Measurements from ENCODE around the gene UNC5B.

The UNC5B gene

GRCh38 chr10:71239946-71240795 is 27.8 kb downstream of the UNC5B start:
- DNase-seq: no peak

DNA sequence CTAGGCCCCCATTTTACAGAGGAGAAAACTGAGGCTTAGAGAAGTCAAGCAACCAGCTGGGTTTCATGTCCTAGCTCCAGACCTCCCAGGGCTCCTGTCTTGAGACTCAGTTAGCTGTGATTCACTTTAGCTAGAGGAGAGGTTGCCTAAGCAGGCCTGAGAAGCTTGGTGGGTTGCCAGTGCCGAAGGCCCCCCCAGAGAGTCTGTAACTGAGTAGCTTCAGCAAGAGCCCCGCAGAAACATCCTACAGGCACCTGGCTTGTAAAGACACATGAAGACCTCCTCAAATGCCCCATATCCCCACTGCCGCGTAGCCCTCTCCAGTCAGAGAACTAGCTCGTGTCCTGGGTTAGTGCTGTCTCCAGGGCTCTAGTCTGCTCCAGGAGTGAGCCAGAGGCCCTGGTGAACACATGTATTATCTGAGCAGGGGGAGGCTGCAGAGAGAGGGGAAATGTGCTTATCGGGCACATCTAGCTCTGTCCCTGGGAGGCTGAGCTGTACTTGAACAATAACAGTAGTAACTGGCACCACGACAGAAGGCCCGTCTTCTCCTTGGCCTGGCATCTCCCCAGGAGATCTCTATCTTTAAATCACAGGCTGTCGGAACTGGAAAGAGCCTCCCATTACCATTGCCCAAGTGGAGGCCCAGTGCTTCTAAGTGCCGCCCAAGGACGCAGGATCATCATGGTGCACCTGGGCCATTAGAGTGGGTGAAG is 28.9 kb downstream of the UNC5B start:
- no peak for DNase-seq

DNA sequence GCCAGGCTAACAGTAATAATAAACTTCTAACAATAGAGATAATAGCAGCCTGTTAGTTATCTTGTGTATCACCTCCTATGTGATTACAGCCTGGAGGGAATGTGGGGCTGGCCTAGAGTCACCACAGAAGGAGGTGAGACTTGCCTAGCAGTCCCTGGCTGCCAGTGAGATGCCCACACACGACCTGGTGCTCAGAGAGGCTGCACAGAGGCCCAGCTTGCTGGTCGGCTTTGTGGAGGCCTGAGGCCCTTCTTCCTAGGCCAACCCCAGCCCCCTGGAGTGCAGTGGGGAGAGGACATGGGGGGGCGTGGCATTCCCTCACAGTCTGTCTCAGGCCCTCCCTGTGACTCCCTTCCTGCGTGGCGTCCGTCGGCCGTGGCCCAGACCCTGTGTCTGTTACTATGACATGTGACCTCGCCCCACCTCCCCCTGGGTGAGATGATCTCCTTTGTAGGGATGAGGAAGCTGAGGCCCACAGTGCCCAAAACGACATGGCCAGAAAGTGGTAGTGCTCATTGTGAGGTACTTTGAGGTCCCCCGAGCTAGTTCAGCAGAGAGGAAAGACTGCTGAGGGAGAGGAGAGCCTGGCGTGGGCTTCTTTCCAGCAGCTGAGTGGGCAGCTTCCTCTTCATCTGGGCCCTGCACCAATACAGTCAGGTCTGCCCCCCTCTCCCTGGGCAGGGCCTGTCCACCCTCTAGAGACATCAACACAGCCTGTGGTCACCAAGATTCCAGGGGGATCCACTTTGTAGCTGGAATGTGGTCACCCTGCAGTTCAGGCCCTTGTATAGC is 29.7 kb downstream of the UNC5B start:
- peak; percentile 21 for DNase-seq

DNA sequence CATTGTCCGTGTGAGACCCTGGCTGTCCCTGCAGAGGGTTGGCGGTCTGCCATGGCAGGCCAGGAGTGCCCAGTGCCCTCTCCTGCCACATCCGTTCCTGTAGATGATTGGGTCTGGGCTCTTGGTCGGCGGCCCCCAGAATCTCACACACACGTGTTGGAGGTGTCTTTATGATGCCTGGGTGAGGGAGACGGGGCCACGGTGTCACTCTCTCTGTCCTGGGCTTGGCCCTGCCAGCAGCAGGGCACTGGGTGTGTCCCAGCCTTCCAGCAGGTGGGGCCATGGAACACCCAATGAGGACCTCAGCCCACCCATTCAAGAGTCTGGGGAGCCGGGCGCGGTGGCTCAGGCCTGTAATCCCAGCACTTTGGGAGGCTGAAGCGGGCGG is 30.2 kb downstream of the UNC5B start:
- no peak for DNase-seq

GRCh38 chr10:71243756-71244395 is 31.5 kb downstream of the UNC5B start:
- peak; percentile 62 for DNase-seq

DNA sequence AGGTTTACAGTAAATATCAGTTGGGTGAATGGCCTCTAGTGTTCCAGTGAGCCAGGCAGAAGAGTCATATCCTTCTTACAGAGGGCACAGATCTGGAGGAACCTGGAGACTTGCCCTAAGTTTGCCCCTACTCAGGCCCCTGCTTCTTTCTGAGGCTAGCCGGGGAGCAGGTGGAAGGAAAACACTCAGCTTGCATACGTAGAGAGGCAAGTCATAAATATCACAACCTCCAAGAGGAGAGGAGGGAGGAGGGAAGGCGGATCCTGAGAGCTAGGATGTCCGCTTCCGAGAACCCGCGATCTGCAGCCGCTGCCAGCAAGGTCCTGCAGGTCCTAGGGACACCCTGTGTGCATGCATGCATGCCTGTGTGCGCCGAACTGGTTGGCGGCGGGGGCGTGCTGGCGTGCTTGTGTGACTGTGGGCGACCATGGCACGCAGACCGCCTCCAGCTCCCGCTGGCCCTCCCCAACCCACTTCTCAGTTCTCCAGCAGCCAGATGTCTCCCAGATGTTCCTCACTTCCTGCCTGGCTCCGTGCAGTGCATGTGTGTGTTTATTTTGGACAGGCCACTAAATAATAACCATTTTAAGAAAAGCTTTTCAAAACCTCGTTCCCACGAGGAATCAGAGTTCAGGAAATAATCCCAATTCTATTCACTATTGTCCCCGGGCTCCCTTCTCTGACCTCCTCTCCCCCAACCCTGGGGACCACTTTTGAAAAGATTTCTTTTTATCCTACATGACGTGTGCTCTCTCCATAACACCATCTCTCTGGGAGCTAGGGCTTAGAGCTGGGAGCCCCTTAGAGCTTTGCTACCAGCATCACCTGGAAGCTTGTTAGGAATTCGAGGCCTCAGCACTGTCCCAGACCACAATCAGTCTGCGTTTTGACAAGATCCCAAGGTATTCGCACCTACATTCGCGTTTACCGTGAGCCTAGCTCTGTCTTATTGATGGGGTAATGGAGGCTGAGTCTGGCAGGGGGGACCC is 32.4 kb downstream of the UNC5B start:
- DNase-seq: peak; percentile 33

DNA sequence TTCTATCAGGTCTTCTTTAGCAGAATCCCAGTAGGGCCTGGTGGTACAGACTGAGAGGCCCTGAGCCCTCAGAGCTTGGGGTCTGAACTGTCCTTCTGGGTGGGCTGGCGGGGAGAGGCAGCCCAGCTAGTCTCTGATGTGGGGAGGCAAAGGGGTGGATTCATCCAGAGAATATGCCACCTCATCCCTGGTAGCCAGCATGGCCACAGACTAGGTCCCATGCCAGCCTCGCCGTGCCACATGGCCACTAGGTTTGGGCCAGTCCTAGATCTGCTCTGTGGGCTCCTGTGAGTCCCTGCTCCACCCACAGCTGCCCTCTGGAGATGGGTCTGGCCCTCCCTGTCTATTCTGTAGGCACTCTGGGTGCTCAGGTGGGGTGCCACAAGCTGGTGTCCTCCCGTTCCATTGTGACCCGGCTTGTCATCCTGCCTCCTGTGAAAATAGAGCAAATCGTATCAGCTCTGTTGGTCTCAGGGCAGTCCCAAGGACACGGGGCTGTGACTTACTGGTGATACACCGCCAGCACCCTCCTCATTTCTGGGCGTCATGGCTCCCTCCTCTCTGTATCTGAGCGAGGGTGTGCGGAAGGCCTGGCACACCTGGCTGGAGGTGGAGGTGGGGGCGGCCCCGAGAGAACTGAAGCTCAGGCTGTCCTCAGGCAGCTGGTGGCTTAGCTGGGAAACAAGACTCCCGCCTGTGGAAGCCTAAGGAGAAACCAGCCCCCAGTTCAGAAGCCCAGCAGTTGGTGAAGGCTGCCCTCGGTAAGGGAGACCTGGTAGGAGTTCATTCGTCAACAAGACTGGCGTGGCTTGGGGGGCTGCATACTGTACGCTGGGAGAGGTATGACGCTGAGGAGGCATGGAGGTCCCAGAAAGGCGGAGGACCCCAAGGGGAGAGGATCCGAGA is 33.3 kb downstream of the UNC5B start:
- no peak for DNase-seq

DNA sequence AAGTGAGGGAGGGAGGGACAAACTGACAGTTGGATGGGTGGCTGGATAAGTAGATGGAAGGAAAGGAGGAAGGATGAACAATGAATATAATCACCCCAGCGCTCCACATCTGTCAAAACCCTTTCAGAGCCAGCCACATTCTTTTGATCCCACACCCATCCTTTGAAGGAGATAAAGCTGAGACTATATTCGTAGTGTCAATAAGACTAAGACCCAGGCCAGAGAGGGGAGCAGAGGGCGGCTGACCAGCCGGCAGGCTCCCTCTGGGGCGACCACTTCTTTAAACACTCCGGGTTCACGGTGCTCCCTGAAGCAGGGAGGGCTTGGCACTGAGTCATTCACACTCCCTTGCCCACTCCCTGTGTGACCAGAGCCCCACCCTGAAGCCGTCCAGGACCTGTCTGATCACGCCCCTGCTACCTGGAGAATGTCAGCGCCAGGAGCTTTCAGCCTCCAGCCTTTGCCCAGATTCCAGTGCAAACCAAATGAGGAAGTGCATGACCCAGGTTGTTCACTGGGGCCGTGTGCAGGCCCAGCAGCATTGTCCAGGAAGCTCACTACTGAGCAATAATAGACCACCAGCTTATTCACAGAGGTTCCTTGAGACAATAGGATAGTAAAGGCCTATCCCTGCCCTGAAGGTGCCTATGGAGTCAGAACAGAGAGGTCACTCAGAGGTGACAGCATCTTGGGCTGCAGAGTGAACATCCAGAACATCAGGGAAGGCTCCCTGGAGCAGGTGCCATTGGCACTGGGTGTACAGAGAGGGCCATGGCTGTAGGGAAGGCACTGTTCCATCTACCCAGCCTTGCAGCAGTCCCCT is 34.4 kb downstream of the UNC5B start:
- no peak for DNase-seq

GRCh38 chr10:71247414-71247705 is 35.0 kb downstream of the UNC5B start:
- DNase-seq: no peak

GRCh38 chr10:71247804-71248203 is 35.4 kb downstream of the UNC5B start:
- DNase-seq: no peak

DNA sequence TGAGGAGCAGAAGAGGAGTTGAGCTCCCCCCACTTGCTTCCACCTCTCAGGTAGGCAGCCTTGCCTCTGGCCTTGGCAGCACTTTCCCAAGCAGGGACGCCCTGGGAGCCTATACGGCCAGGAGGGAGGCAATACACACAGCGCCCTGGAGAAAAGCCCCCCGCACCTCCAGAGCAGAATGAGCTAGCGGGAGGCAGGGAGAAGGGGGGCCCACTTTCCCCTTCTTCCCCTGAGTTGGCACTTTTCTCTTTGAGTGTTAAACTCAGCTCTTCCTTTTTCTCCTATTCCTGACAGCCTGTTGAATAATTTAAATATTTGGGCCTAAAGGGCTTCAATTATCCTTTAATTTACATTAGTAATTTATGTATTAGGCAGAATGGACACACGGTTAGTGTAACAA is 35.8 kb downstream of the UNC5B start:
- DNase-seq: no peak

DNA sequence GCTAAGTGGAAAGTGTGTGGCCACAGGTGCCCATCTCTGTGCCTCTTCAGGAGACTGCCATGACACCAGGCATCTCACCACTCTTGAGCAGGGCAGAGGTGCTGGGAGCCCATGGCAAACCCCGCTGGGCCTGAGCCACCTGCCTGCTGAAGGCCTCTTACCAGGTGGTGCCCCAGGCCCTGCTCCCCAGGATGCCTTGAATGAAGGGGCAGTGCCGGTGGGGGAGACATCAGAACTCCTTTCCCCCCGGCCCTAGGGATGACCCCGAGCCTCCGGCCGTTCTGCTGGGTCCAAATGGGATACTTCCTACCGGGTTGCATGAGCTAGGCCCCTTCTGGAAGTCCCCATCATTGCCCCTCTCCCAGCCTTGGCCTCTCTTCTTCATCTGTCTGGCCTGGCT is 37.6 kb downstream of the UNC5B start:
- DNase-seq: no peak

DNA sequence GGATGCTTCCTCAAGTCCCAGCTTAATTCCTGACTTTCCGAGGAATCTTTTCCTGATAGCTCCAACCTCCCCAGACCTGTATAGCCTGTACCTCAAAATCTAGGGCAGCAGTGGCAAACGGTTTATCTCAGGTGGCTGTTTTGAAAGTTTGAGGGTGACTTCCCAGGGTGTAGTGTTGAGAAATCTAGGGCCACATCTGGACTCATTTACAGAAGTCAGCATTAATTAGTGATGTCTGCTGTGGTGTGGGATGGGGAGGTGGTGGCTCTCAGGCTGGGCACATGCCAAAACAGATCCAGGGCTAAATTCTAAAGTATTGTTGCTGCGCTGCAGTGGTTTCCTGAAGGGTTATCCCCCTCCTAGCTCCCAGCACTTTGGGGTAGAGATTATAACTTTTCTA is 38.0 kb downstream of the UNC5B start:
- no peak for DNase-seq

GRCh38 chr10:71250842-71251241 is 38.5 kb downstream of the UNC5B start:
- no peak for DNase-seq

- DNase-seq: no peak
Observed at GRCh38 chr10:71251319-71251718, 38.9 kb downstream of the UNC5B start.

DNA sequence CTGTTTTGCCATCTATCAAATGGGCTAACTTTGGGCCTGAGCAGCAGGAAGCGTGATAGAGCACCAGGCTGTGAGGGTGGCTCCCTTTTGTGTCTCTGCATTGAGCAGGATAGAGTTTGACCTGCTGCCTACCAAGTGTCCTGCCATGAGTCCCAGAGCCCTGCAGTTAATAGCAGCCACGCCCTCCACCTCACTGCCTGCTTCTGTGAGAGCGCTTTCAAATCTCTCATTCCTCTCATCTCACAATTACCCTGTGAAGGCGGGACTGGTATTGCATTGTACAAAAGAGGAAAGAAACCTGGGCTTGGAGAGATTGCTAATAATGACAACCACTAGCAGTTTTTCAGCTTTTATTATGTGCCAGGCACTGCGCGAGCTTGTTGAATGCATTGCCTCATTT is 39.9 kb downstream of the UNC5B start:
- no peak for DNase-seq

DNA sequence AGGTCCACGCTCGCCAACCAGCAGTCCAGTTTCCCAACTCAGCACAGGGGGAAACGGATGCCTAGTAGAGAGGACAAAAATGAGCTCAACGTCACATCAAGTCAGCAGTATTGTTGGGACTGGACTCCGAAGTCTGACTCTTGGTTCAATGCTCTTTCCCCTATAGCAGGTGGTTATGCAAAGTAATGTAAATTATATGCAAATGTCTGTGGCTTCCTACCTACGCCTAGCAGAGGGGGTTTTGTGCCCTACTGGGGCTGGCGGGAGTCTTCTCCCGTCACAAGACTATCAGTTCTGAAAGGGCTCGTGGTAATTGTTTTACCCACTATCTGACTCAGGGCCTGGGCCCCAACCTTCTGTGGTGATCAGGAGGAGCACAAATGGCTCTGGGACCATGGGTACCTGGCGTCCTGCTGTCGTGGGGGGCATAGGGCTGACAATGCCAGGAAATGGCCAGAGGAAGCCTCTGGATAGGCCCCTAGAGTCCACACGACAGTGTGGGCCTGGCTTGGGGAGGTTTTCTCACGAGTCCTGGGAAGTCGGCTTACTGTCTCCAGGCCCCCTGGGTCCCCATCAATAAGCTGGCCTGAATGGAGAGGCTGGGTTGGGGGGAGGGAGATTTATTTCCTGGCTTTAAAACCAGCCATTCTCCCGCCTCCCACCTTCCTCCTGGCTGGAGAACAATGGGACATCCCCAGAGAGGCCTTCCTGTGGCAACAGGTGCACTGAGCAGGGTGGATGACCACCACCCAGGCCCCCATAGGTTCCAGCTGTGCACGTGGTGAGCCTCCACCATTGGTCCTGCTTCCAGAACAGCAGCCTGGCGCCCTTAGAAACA is 41.8 kb downstream of the UNC5B start:
- no peak for DNase-seq

DNA sequence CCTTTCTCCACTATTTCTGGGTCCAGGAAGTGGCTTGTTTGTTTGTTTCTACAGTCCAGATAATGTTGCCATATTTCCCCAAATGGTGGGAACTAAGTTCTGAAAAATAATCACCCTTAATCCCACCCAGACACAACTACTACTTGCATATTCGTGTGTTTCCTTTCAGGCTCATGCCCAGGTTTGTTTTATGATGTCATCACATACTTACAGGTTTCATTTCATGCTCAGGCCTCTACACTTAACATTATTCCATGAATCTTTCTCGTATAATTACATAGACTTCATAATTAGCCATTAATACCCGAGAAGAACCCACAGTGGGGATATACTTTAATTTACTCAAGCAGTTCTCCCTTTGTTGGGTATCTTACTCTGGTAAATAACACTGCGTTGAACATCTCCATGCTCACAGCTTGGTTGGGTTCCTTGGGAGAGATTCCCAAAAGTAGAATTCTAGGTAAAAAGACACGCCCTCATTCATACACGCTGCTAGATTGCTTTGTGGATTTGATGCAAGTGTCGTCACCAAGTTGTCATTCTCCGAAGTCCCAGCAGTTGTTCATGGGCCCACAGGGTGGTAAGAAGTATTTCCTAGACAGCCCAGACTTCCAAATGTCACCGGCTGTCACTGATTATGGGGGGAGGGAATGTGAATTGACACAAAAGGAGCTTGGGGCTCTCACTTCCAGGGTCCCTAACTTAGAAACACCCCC is 42.6 kb downstream of the UNC5B start:
- no peak for DNase-seq

GRCh38 chr10:71255550-71255807 is 43.1 kb downstream of the UNC5B start:
- DNase-seq: no peak
